ES-I3 (cell line): ENCODE results near the gene SLC4A7.
A peak's percentile ranks its signal among the peaks of the same experiment; 100 is the strongest.

ENCODE experiments used
- H3K36me3 ChIP-seq: 2 replicates; pipeline ENCODE4 v1.6.1; 2013; ENCODE audit warnings: mild to moderate bottlenecking, low read length, control low read depth, moderate library complexity; ENCODE audit not compliant: insufficient read depth
- H3K4me1 ChIP-seq: 2 replicates; pipeline ENCODE4 v1.6.1; 2013; ENCODE audit warnings: mild to moderate bottlenecking, control low read depth, low read length; ENCODE audit not compliant: insufficient read depth
- H3K9ac ChIP-seq: 2 replicates; pipeline ENCODE4 v1.6.1; 2013; ENCODE audit warnings: low read depth, mild to moderate bottlenecking, low read length, moderate library complexity
- H3K9me3 ChIP-seq: 2 replicates; pipeline ENCODE4 v1.6.1; 2013; ENCODE audit warnings: mild to moderate bottlenecking, low read length, moderate library complexity; ENCODE audit not compliant: control insufficient read depth, insufficient read depth

SLC4A7 gene

DNA sequence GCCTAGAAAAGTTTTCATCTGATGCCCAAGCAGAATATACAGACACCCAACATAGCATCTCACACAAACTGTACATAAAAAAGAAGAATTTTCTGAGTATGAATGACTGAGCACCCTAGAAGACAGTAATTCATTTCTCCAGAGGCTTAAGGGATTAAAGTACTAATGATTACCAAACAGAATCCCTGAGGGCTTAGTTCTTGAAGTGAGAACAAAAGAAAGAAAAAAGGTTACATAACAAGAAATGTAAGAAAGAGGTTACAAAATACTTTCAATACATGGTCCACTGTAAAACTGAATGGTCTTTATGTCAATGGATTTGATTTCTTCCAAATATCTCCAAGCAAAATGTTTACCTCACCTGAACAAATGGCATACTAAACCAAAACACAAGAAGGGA, 105.9 kb downstream of the SLC4A7 start:
- Histone ChIP-seq H3K36me3 (peaks cover 4% of the 10 kb centered on the region), H3K9ac (no peak overlapping the region), H3K4me1 (no peaks in the 10 kb centered on the region), H3K9me3 (no peaks in the 10 kb centered on the region)

DNA sequence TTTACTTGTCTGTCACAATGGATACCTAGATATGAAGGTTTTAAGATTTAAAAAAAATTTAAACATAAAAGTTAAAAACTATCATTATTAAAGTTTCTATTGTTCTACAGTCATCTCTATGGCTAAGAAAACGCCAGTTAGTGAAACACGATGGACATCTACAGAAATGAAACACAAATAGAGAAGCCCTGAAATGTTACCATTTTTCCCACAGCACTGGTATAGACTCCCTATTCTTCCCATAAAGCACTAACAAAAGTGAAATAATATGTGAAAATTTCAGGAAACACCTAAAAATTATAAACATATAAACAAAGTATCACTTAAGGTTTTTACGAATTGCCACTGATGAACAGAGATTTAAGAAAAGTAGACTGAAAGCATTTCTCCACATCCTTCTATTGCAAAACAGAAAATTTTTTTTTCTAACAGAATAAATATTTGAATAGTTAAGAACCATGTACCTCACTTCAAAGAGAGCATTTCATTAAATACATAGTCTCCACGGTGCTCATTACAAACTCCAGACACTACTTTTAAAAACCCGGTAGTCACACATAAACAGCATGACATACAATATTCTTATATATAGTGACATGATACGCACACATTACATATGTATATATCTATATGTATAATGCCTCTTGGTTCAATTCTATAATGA, 107.9 kb downstream of the SLC4A7 start:
- no peaks in the 10 kb centered on the region for H3K4me1 ChIP-seq
- no peaks in the 10 kb centered on the region for H3K9me3 ChIP-seq
- no peak overlapping the region for H3K9ac ChIP-seq
- H3K36me3 ChIP-seq: no peaks in the 10 kb centered on the region

- Histone ChIP-seq H3K9ac (peak within 1 kb of the TSS; percentile 42; the same call in 1 of the 2 replicates), H3K36me3 (no peaks in the 10 kb centered on the region), H3K9me3 (no peaks in the 10 kb centered on the region), H3K4me1 (no peaks in the 10 kb centered on the region)
Measured at GRCh38 chr3:27368831-27369607, 115.2 kb downstream of the SLC4A7 start, which contains the start of gene NEK10. TSS of gene NEK10 (minus strand) at chr3:27369383. CDS start at chr3:27352882, 16,501 bp downstream.

GRCh38 chr3:27366062-27366591, 118.1 kb downstream of the SLC4A7 start:
- H3K9ac ChIP-seq: no peak overlapping the region
- no peaks in the 10 kb centered on the region for H3K9me3 ChIP-seq
- H3K4me1 ChIP-seq: no peaks in the 10 kb centered on the region
- no peaks in the 10 kb centered on the region for H3K36me3 ChIP-seq

DNA sequence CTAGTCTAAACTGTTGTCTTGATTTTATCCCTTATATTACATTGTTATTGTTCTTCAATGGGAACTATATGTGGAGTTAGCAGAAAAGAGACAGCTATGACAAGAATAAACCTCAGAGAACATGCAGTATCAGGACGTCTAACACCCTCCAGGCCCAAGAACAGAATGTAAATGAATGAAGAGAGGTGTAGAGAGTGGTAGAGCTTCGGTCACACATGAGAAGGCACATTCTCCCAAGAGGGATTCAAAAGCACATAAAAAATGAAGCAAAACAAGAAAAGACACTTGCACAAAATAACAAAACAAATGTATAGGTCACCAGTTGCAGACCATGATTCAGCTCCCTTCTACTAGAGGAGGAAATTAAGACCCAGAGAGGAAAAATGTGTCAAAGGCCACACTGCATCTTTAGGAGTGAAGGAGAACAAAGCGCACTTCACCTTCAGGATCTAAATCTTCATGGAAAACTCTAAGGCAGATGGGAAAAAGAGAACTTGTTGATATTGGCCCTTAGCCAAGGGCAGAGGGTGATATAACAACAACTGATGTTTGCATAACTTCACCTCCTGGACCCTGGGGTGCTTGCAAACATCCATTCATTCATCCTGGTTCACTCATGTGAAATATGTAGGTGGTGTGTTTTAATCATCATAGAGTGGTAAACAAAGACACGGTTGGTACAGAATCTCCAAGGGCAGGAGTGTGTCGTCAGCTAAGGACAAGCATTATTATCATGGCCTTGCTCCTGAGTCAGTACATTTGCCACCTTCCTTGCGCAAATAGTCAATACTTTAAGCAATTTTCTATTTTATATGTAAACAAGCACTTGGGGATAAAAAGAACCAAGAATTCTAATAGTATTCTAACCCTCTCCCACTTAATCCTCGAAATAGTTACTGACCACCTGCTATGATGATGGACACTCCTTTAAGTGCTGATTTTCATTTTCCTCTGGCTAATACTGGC, 123.8 kb downstream of the SLC4A7 start:
- Histone ChIP-seq H3K36me3 (no peaks in the 10 kb centered on the region), H3K4me1 (0 out of 2 replicates have a peak, but pooled peaks cover 3% of the 10 kb centered on the region), H3K9ac (no peak overlapping the region), H3K9me3 (no peaks in the 10 kb centered on the region)

DNA sequence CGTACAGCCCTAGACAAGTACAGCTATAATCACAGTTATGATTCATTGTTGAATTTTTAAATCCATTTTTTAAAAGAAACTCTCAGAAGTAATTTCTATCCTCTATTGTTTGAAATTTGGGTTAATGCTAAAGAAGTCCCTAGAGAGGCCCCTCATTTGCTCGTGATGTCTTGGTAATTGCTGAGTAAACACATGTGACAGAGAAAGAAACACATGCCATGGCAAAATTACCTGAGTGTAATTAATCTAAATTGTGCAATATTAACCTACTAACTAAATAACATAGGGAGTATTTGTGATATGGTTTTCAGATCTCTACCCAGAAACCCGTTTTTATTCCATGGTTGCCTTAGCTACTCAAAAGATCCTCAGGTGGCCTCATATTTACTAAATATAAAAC, 125.8 kb downstream of the SLC4A7 start:
- Histone ChIP-seq H3K4me1 (peaks cover 17% of the 10 kb centered on the region; the same call in 1 of the 2 replicates), H3K9me3 (no peaks in the 10 kb centered on the region), H3K9ac (no peak overlapping the region)

GRCh38 chr3:27357665-27358258, 126.4 kb downstream of the SLC4A7 start:
- H3K9me3 ChIP-seq: no peaks in the 10 kb centered on the region
- H3K4me1 ChIP-seq: peaks cover 19% of the 10 kb centered on the region; the same call in 1 of the 2 replicates
- no peaks in the 10 kb centered on the region for H3K36me3 ChIP-seq
- no peak overlapping the region for H3K9ac ChIP-seq

More for the DNA sequence above, 125.8 kb downstream of the SLC4A7 start:
- H3K36me3 ChIP-seq: no peaks in the 10 kb centered on the region

DNA sequence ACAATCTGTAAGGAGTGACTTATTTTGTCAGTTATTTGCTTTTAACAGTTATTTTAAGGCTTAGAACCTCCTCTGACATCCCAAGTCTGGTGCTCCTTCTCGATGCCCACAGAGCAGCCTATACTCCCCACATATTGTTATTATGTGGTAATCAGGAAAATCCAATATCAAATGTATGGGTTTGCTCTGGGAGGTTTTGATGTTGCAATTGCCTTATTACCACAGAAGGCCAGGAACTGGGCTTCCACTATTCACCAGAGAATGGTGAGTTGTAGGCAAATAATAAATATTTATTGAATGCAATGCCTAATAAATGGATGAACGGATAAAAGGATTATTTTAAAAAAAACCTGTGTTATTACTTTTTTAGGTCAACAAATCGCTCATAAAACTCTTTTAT, 127.2 kb downstream of the SLC4A7 start:
- no peaks in the 10 kb centered on the region for H3K9me3 ChIP-seq
- H3K9ac ChIP-seq: no peak overlapping the region
- H3K36me3 ChIP-seq: no peaks in the 10 kb centered on the region
- H3K4me1 ChIP-seq: peaks cover 19% of the 10 kb centered on the region; the same call in 1 of the 2 replicates

DNA sequence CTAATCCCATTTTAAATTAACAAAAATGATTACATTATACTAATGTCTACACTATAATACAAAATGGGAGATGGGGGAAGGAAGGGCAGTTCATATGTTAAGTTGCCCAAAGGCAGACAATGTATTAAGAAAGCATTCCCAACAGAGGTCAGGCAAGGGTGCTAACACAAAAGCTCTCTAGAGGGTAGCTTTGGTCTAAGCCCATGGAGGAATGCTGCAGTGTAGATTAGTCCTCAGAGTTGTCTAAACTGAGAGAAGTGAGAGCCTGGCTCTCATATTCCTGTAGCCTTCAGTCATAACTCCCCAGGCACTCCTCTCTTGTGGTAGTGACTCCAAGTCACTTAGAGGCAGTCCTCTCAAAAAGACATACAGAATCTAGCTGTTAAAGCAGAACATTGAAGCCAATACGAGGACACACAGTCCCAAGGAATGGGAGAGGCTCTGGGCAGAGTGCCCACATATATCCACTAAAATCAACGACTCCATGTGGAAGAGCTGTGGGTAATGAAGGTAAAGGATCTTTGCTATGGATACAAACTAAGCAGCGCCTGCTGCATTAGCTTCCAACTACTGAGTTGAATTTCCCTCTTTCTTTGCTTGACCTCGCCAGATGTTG, 129.5 kb downstream of the SLC4A7 start:
- no peaks in the 10 kb centered on the region for H3K36me3 ChIP-seq
- no peaks in the 10 kb centered on the region for H3K9me3 ChIP-seq
- H3K4me1 ChIP-seq: peaks cover 16% of the 10 kb centered on the region; the same call in 1 of the 2 replicates
- H3K9ac ChIP-seq: no peak overlapping the region

GRCh38 chr3:27354161-27354560, 130.0 kb downstream of the SLC4A7 start:
- H3K9ac ChIP-seq: no peak overlapping the region
- H3K9me3 ChIP-seq: no peaks in the 10 kb centered on the region
- H3K36me3 ChIP-seq: no peaks in the 10 kb centered on the region
- peaks cover 16% of the 10 kb centered on the region; the same call in 1 of the 2 replicates for H3K4me1 ChIP-seq

- Histone ChIP-seq H3K36me3 (no peaks in the 10 kb centered on the region), H3K4me1 (peaks cover 16% of the 10 kb centered on the region; the same call in 1 of the 2 replicates), H3K9ac (no peak overlapping the region), H3K9me3 (no peaks in the 10 kb centered on the region)
Measured at GRCh38 chr3:27353221-27353620, 131.0 kb downstream of the SLC4A7 start.

GRCh38 chr3:27352047-27352446, 132.1 kb downstream of the SLC4A7 start:
- H3K9ac ChIP-seq: no peak overlapping the region
- H3K9me3 ChIP-seq: no peaks in the 10 kb centered on the region
- peaks cover 16% of the 10 kb centered on the region; the same call in 1 of the 2 replicates for H3K4me1 ChIP-seq
- H3K36me3 ChIP-seq: no peaks in the 10 kb centered on the region

DNA sequence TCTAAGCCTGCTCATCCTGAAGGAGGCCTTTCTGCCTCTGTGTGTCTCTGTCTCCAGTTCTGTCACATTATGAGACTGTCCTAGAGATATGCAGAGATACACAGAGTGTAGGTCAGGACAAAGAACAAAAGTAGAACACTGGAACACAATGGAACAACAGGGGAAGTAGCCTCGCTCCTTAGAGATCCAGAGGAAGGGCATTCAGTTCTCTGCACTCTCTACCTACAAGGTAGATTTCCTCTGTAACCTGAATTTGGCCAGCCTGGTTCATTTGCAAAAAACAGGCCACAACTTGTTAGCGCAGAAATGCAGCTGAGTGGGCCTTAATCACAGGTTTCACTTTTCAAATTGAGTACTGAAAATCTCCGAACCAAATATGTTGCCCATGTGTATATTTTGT, 134.4 kb downstream of the SLC4A7 start:
- Histone ChIP-seq H3K4me1 (peaks cover 14% of the 10 kb centered on the region; the same call in 1 of the 2 replicates), H3K36me3 (no peaks in the 10 kb centered on the region), H3K9ac (no peak overlapping the region), H3K9me3 (no peaks in the 10 kb centered on the region)
